Measurements from ENCODE around the gene NPIPA2.
"Not testable (repeated sequence)": the region's sequence is repeated elsewhere in the genome, so short reads cannot be mapped to it uniquely, and the experiment has no call there.

Gene NPIPA2

GRCh38 chr16:14742273-14743128 lies at the start of gene NPIPA2:
NPIPA2 (plus strand) TSS chr16:14742533; CDS start chr16:14748066, 5,533 bp downstream.
- TF ChIP-seq CTCF (IDR thresholded peaks at IDR 0.05), result not testable (repeated sequence)

GRCh38 chr16:14694129-14694528 lies 48.2 kb upstream of the NPIPA2 start, which contains the start of gene PLA2G10:
PLA2G10 (minus strand) TSS chr16:14694308; CDS start chr16:14694229, 79 bp downstream.
- TF ChIP-seq CTCF (IDR thresholded peaks at IDR 0.05), result not testable (repeated sequence)

GRCh38 chr16:14703156-14704011 lies 38.9 kb upstream of the NPIPA2 start, which contains the start of gene NPIPA3:
NPIPA3 (plus strand) TSS chr16:14703411; CDS start chr16:14708944, 5,533 bp downstream.
- TF ChIP-seq CTCF (IDR thresholded peaks at IDR 0.05), result not testable (repeated sequence)
